Kidney (tissue), 14 donors: ENCODE data around the gene SPRR2F. TPM values are rescaled to one million over a fixed set of nuclear protein-coding genes. Genes with fewer than 3 reads are reported as not detected.

ENCODE experiments used
- DNase-seq, 5 donors: peaks; one replicate each; pipeline ENCODE4 v3.0.0-alpha.2; 2013 to 2020
- FAIRE-seq: peaks from 2 replicates; lab custom pipeline; 2012; peaks lifted over from hg19 to GRCh38; lab: Jason Lieb, UNC
- H3K27ac ChIP-seq, 2 donors: one replicate each; pipeline ENCODE4 v1.7.0; 2013; ENCODE audit warnings: low read depth in 2 of 2, low read length in 2 of 2, inconsistent platforms in 1 of 2
- H3K27me3 ChIP-seq: one replicate; pipeline ENCODE4 v1.7.1; 2013; ENCODE audit warnings: low read length, inconsistent platforms; ENCODE audit not compliant: control insufficient read depth, insufficient read depth
- H3K36me3 ChIP-seq, 3 donors: one replicate each; pipeline versions ENCODE4 v1.7.0 to v1.7.1; 2013; ENCODE audit warnings: low read length in 3 of 3, control low read depth in 1 of 3, inconsistent platforms in 1 of 3; ENCODE audit not compliant: insufficient read depth in 3 of 3, control insufficient read depth in 2 of 3
- H3K4me1 ChIP-seq, 3 donors: one replicate each; pipeline versions ENCODE4 v1.7.0 to v1.7.1; 2013; ENCODE audit warnings: low read length in 3 of 3, inconsistent platforms in 1 of 3, low read depth in 1 of 3; ENCODE audit not compliant: control insufficient read depth in 2 of 3, insufficient read depth in 2 of 3
- H3K4me3 ChIP-seq, 3 donors: one replicate each; pipeline versions ENCODE4 v1.7.0 to v1.8.1; 2013; ENCODE audit warnings: low read length in 3 of 3, control low read depth in 1 of 3, inconsistent platforms in 1 of 3
- H3K9ac ChIP-seq, 3 donors: one replicate each; pipeline versions ENCODE4 v1.7.0 to v1.7.1; 2013; ENCODE audit warnings: low read length in 3 of 3, control low read depth in 1 of 3, inconsistent platforms in 1 of 3
- H3K9me3 ChIP-seq, 3 donors: one replicate each; pipeline versions ENCODE4 v1.7.0 to v1.7.1; 2013; ENCODE audit warnings: low read length in 3 of 3, control low read depth in 1 of 3, inconsistent platforms in 1 of 3; ENCODE audit not compliant: control insufficient read depth in 2 of 3, insufficient read depth in 1 of 3
- intact Hi-C: fragments of 100-400 bp; cut with DNase I; formaldehyde crosslinking; loops from one replicate; pipeline ENCODE4 v1.11.1; 2022
- polyA plus RNA-seq: library from polyadenylated mRNA; stranded (reverse); fragments of 350-450 nt; fragmentation: Illumina TruSeq; extraction: RNeasy Lipid Tissue Mini Kit (QIAGEN cat#74804); gene quantifications from one replicate; pipeline ENCODE4 v1.2.3, GENCODE V29; 2014; ENCODE audit warnings: low read depth, low replicate concordance; ENCODE audit not compliant: insufficient read depth
- total RNA-seq: library from RNA; stranded (reverse); fragmentation: NEBNext Ultra II Directional; extraction: Animal tissue kit (Norgen Biotek cat#: 25700); gene quantifications from one replicate; pipeline ENCODE4 v1.2.1, GENCODE V29; 2021
- TF ChIP-seq, protein P1 (sequence below): IDR thresholded peaks from 3 replicates; pipeline ENCODE4 v1.5.1; 2012; ENCODE audit warnings: mild to moderate bottlenecking, moderate library complexity, borderline replicate concordance; ENCODE audit not compliant: insufficient read depth; ENCODE audit errors: extremely low read depth
- donor health status: control.
- donor health status: control.
- donor health status: control.
- donor health status: control.
- donor health status: control.
- donor health status: DM: yes; HTN: yes; CAD: no.
- donor health status: Normal renal cell carcinoma (clear cell type).

SPRR2F gene
- total and polyA plus RNA-seq, 2 donors from 2014 or later: not detected

DNA sequence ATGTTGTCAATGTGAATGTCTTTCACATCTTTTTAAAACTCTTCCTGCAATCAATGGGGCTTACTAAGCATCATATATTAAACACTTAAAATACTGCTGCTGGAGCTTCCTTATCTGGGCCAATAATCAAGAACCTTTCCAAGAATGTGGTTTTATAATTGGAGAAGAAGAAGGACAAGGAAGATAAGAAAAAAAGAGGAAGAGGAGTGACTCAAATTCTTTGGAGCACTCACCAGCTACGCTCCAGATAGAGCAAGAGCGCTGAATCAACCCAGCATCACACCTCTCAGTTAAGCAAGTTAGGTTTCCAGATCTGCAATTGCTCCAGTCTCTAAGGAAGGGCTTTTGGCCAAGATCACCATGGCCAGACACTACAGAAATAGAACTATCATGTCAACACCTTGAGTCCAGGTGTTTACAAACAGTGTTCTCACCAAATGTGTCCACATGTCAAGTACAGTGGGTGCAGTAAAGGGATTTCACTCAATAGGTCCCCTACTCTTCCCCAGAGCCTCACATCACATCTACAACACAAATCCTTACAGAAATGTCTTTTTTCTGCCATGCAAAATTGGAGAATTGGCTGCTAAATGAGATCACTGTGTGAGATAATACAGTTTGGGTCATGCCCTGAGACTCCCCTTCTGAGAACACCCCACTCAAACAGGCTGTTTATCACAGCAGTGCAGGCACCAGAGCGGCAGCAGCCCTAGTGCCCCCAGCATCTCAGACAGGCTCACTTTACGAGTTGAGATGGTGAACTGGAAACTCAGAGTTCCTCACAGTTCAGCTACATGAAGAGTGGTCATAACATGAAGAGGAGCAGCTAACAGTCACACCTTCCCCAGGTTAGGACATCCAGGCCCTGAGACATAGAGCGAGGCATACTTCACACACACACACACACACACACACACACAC lies 40.2 kb downstream of the SPRR2F start:
- Histone ChIP-seq H3K9ac (no peak overlapping the region), H3K27ac (no peak overlapping the region), H3K9me3 (no peaks in the 10 kb centered on the region), H3K36me3 (no peaks in the 10 kb centered on the region), H3K4me1 (no peaks in the 10 kb centered on the region), H3K4me3 (no peak overlapping the region), H3K27me3 (no peaks in the 10 kb centered on the region)
- TF ChIP-seq, protein P1, sequence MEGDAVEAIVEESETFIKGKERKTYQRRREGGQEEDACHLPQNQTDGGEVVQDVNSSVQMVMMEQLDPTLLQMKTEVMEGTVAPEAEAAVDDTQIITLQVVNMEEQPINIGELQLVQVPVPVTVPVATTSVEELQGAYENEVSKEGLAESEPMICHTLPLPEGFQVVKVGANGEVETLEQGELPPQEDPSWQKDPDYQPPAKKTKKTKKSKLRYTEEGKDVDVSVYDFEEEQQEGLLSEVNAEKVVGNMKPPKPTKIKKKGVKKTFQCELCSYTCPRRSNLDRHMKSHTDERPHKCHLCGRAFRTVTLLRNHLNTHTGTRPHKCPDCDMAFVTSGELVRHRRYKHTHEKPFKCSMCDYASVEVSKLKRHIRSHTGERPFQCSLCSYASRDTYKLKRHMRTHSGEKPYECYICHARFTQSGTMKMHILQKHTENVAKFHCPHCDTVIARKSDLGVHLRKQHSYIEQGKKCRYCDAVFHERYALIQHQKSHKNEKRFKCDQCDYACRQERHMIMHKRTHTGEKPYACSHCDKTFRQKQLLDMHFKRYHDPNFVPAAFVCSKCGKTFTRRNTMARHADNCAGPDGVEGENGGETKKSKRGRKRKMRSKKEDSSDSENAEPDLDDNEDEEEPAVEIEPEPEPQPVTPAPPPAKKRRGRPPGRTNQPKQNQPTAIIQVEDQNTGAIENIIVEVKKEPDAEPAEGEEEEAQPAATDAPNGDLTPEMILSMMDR: no peak
- intact Hi-C loops: no loop called here
- FAIRE-seq: no peak
- no peak for DNase-seq

DNA sequence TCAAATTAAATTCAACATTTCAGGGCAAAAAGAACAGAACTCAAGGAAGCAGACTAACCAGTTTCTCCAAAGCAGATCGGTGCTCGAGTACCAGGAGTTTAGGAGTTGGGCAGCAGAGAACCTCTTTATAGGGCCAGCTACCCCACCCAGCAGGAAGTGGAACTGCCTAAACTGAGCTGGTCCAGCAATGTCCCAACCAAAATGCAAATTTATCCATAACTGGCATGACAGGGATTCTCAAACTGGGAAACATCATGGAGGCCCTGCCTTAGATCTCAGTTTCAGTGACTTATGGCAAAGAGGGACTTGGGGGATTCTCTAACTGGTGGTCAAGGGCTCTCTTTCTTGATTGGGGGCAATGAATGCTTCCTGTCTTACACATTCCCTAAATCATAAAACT lies 41.8 kb downstream of the SPRR2F start, which contains the start of gene SPRR2B:
TSS of gene SPRR2B (minus strand) at position 101 of the 400 bp plus-strand sequence. CDS start 772 bp downstream, outside the sequence.
- TF ChIP-seq, protein P1: no peak
- no peak within 1 kb of the TSS for H3K9ac ChIP-seq
- intact Hi-C loops: no loop called here
- H3K9me3 ChIP-seq: no peaks in the 10 kb centered on the region
- no peak within 1 kb of the TSS for H3K27ac ChIP-seq
- FAIRE-seq: no peak
- H3K36me3 ChIP-seq: no peaks in the 10 kb centered on the region
- H3K4me3 ChIP-seq: no peak within 1 kb of the TSS
- DNase-seq: no peak
- H3K27me3 ChIP-seq: no peaks in the 10 kb centered on the region
- H3K4me1 ChIP-seq: no peaks in the 10 kb centered on the region

DNA sequence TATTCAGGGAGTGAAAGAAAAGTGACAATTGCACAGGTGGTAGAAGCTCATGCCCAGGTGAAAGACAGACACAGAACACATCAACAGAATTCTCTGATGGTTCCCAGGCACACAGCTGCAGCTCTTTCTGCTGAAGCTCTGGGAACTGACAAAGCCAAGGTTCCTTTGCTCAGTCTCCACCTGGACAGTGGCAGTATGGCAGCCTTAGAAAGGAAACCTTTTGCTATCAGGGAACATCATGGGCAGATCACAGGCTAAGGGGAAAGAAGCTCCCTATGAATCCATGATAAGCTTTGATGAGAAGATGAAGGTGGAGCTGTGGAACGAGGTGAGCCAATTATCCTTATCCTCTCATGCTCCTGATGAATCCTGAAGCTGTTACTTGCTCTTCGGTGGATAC lies 43.1 kb downstream of the SPRR2F start:
- H3K27me3 ChIP-seq: no peaks in the 10 kb centered on the region
- no peak for DNase-seq
- no peaks in the 10 kb centered on the region for H3K36me3 ChIP-seq
- no peaks in the 10 kb centered on the region for H3K4me1 ChIP-seq
- TF ChIP-seq, protein P1: no peak
- H3K9me3 ChIP-seq: no peaks in the 10 kb centered on the region
- intact Hi-C loops: no loop called here
- no peak overlapping the region for H3K9ac ChIP-seq
- no peak overlapping the region for H3K4me3 ChIP-seq
- no peak overlapping the region for H3K27ac ChIP-seq
- FAIRE-seq: no peak

Other genes starting within 250 kb of the SPRR2F start
- not detected for gene SMCP, start 235.2 kb downstream of the SPRR2F start, total RNA-seq
- gene SMCP, start 235.2 kb downstream of the SPRR2F start, polyA plus RNA-seq: not detected
- not detected for gene IVL, start 205.0 kb downstream of the SPRR2F start, total RNA-seq
- not detected for gene IVL, start 205.0 kb downstream of the SPRR2F start, polyA plus RNA-seq
- not detected for gene SPRR5, start 166.3 kb downstream of the SPRR2F start, total RNA-seq
- gene SPRR5, start 166.3 kb downstream of the SPRR2F start, polyA plus RNA-seq: not detected
- not detected for gene SPRR4, start 142.9 kb downstream of the SPRR2F start, total RNA-seq
- not detected for gene SPRR4, start 142.9 kb downstream of the SPRR2F start, polyA plus RNA-seq
- gene SPRR1A, start 129.4 kb downstream of the SPRR2F start, total RNA-seq: not detected
- gene SPRR1A, start 129.4 kb downstream of the SPRR2F start, polyA plus RNA-seq: not detected
- not detected for gene SPRR3, start 111.8 kb downstream of the SPRR2F start, total RNA-seq
- not detected for gene SPRR3, start 111.8 kb downstream of the SPRR2F start, polyA plus RNA-seq
- not detected for gene SPRR1B, start 82.3 kb downstream of the SPRR2F start, total RNA-seq
- not detected for gene SPRR1B, start 82.3 kb downstream of the SPRR2F start, polyA plus RNA-seq
- not detected for gene SPRR2D, start 72.4 kb downstream of the SPRR2F start, total RNA-seq
- gene SPRR2D, start 72.4 kb downstream of the SPRR2F start, polyA plus RNA-seq: not detected
- gene SPRR2A, start 56.0 kb downstream of the SPRR2F start, total RNA-seq: 0.60 TPM
- not detected for gene SPRR2A, start 56.0 kb downstream of the SPRR2F start, polyA plus RNA-seq
- gene SPRR2B, start 41.9 kb downstream of the SPRR2F start, total RNA-seq: not detected
- gene SPRR2B, start 41.9 kb downstream of the SPRR2F start, polyA plus RNA-seq: not detected
- not detected for gene SPRR2E, start 19.0 kb downstream of the SPRR2F start, total RNA-seq
- gene SPRR2E, start 19.0 kb downstream of the SPRR2F start, polyA plus RNA-seq: not detected
- gene SPRR2G, start 37.4 kb upstream of the SPRR2F start, total RNA-seq: not detected
- not detected for gene SPRR2G, start 37.4 kb upstream of the SPRR2F start, polyA plus RNA-seq
- not detected for gene LELP1, start 89.9 kb upstream of the SPRR2F start, total RNA-seq
- not detected for gene LELP1, start 89.9 kb upstream of the SPRR2F start, polyA plus RNA-seq
- gene PRR9, start 104.1 kb upstream of the SPRR2F start, total RNA-seq: not detected
- gene PRR9, start 104.1 kb upstream of the SPRR2F start, polyA plus RNA-seq: not detected
- not detected for gene LORICRIN, start 146.2 kb upstream of the SPRR2F start, total RNA-seq
- not detected for gene LORICRIN, start 146.2 kb upstream of the SPRR2F start, polyA plus RNA-seq
- gene PGLYRP3, start 199.4 kb upstream of the SPRR2F start, total RNA-seq: not detected
- gene PGLYRP3, start 199.4 kb upstream of the SPRR2F start, polyA plus RNA-seq: not detected
- not detected for gene PGLYRP4, start 235.3 kb upstream of the SPRR2F start, total RNA-seq
- gene PGLYRP4, start 235.3 kb upstream of the SPRR2F start, polyA plus RNA-seq: not detected
- gene S100A9, start 244.3 kb upstream of the SPRR2F start, total RNA-seq: 271 TPM
- gene S100A9, start 244.3 kb upstream of the SPRR2F start, polyA plus RNA-seq: 41.9 TPM